SK-N-SH (cell line): ENCODE measurements around the gene TAS1R3. TPM values are rescaled to one million over a fixed set of nuclear protein-coding genes. Genes with fewer than 3 reads are reported as not detected.

Experiments used
- CTCF ChIA-PET: fragments of 300-600, 350-600 bp; formaldehyde crosslinking; extraction: SDS; loops from one replicate; lab custom pipeline; 2021; lab: Yijun Ruan, JAX
- POLR2A ChIA-PET: fragments of 350-600 bp; sonication (Branson Sonifier 250); formaldehyde crosslinking; extraction: SDS; loops from one replicate; lab custom pipeline; 2020; ENCODE audit warnings: antibody characterized with exemption, inconsistent platforms; lab: Yijun Ruan, JAX
- DNase-seq: peaks from one replicate; pipeline ENCODE4 v3.0.0; 2012
- H2AFZ ChIP-seq: fragments of 200-600 bp; sonication (generic); 2 replicates; pipeline ENCODE4 v1.8.1; 2016; ENCODE audit warnings: antibody characterized with exemption, mild to moderate bottlenecking, low read depth
- H3F3A ChIP-seq: fragments of 200-600 bp; sonication (generic); replicated peaks from 2 replicates; pipeline ENCODE3; 2016; ENCODE audit warnings: antibody characterized with exemption, mild to moderate bottlenecking; ENCODE audit not compliant: insufficient read depth
- H3K27ac ChIP-seq, 2 experiments: fragments of 200-500 bp in 1 of 2; fragments of 200-600 bp in 1 of 2; sonication (Bioruptor generic) in 1 of 2; sonication (generic), shearing (Covaris generic) in 1 of 2; 2 replicates each; pipeline versions ENCODE4 v1.5.1 to v1.6.1; 2014 to 2016; ENCODE audit warnings: low read depth in 2 of 2, inconsistent platforms in 1 of 2, low read length in 1 of 2, mild to moderate bottlenecking in 1 of 2, mixed read lengths in 1 of 2
- H3K27me3 ChIP-seq: fragments of 200-600 bp; sonication (generic), shearing (Covaris generic); 2 replicates; pipeline ENCODE4 v1.6.1; 2016; ENCODE audit warnings: mixed run types; ENCODE audit not compliant: insufficient read depth
- H3K36me3 ChIP-seq, 2 experiments: fragments of 200-500 bp in 1 of 2; fragments of 200-600 bp in 1 of 2; sonication (Bioruptor generic) in 1 of 2; sonication (generic) in 1 of 2; replicated peaks in 1 of 2; 2 replicates each; pipeline versions ENCODE3 to v1.5.1; 2014 to 2016; ENCODE audit warnings: low read length in 1 of 2, mild to moderate bottlenecking in 1 of 2; ENCODE audit not compliant: insufficient read depth in 2 of 2, control insufficient read depth in 1 of 2
- H3K4me1 ChIP-seq, 2 experiments: fragments of 200-500 bp in 1 of 2; fragments of 200-600 bp in 1 of 2; sonication (Bioruptor generic) in 1 of 2; sonication (generic), shearing (Covaris generic) in 1 of 2; 2 replicates each; pipeline versions ENCODE4 v1.5.1 to v1.6.1; 2014 to 2016; ENCODE audit warnings: low read depth in 1 of 2, low read length in 1 of 2, mixed run types in 1 of 2; ENCODE audit not compliant: insufficient read depth in 2 of 2, control insufficient read depth in 1 of 2
- H3K4me2 ChIP-seq: fragments of 200-600 bp; sonication (generic), shearing (Covaris generic); 2 replicates; pipeline ENCODE4 v1.6.1; 2017; ENCODE audit warnings: mixed run types
- H3K4me3 ChIP-seq, 2 experiments: fragments of 200-500 bp in 1 of 2; fragments of 200-600 bp in 1 of 2; sonication (Bioruptor generic) in 1 of 2; sonication (generic), shearing (Covaris generic) in 1 of 2; 2 replicates each; pipeline versions ENCODE4 v1.5.1 to v1.8.1; 2014 to 2016; ENCODE audit warnings: low read depth in 2 of 2, inconsistent platforms in 1 of 2, low read length in 1 of 2, mild to moderate bottlenecking in 1 of 2, mixed read lengths in 1 of 2, moderate library complexity in 1 of 2
- H3K79me2 ChIP-seq: fragments of 200-600 bp; sonication (generic); 2 replicates; pipeline ENCODE4 v1.8.1; 2017; ENCODE audit warnings: mild to moderate bottlenecking; ENCODE audit not compliant: insufficient read depth
- H3K9ac ChIP-seq: fragments of 200-600 bp; sonication (generic); 2 replicates; pipeline ENCODE4 v1.6.1; 2017; ENCODE audit warnings: mixed run types
- H3K9me2 ChIP-seq: fragments of 200-600 bp; sonication (generic); 2 replicates; pipeline ENCODE4 v1.6.1; 2017; ENCODE audit warnings: mixed run types
- H3K9me3 ChIP-seq: fragments of 200-600 bp; sonication (generic); 2 replicates; pipeline ENCODE4 v1.6.1; 2017; ENCODE audit warnings: mixed run types, mild to moderate bottlenecking, moderate library complexity
- H4K20me1 ChIP-seq: fragments of 200-600 bp; sonication (generic); 2 replicates; pipeline ENCODE4 v1.6.1; 2017; ENCODE audit warnings: mild to moderate bottlenecking, mixed run types; ENCODE audit not compliant: insufficient read depth
- ELF1 ChIP-seq: IDR thresholded peaks from 2 replicates; pipeline ENCODE4 v1.4.0; 2012
- EP300 ChIP-seq, 2 experiments: IDR thresholded peaks; 2 replicates each; pipeline versions ENCODE4 v1.4.0 to v1.6.1; 2012; ENCODE audit warnings: borderline replicate concordance in 1 of 2, low read depth in 1 of 2, low read length in 1 of 2
- FOXM1 ChIP-seq: IDR thresholded peaks from 2 replicates; pipeline ENCODE4 v1.4.0; 2012; ENCODE audit warnings: low read depth, mild to moderate bottlenecking
- MAX ChIP-seq: IDR thresholded peaks from 2 replicates; pipeline ENCODE4 v1.4.0; 2012; ENCODE audit warnings: low read depth
- NRF1 ChIP-seq: IDR thresholded peaks from 2 replicates; pipeline ENCODE4 v1.6.1; 2012; ENCODE audit warnings: low read depth, mild to moderate bottlenecking, low read length
- PBX3 ChIP-seq: IDR thresholded peaks from 2 replicates; pipeline ENCODE4; 2012
- TAF1 ChIP-seq: IDR thresholded peaks from 2 replicates; pipeline ENCODE4 v1.6.1; 2012; ENCODE audit warnings: low read depth, mild to moderate bottlenecking, low read length, moderate library complexity, borderline replicate concordance
- TEAD4 ChIP-seq: IDR thresholded peaks from 2 replicates; pipeline ENCODE4 v1.4.0; 2012; ENCODE audit warnings: mild to moderate bottlenecking, borderline replicate concordance; ENCODE audit not compliant: insufficient read depth
- WGBS: methylation state at CpG from one replicate; pipeline ENCODE4 v1.1.6; 2017; ENCODE audit warnings: low lambda C conversion rate; 5-methylcytosine and 5-hydroxymethylcytosine counted together
- polyA plus RNA-seq, 3 experiments: library from polyadenylated mRNA; depleted of rRNA; stranded (reverse); fragments of >200 nt; gene quantifications; 2 replicates each; pipeline ENCODE4 v1.2.3, GENCODE V29; 2012

Gene TAS1R3
- polyA plus RNA-seq, 1 of the 3 experiments (the other 2 are of a cell fraction): 0.08 TPM

- H4K20me1 ChIP-seq: no peaks in the 10 kb centered on the region
- DNase-seq: no peak
- H3K9ac ChIP-seq: no peak overlapping the region
- no peaks in the 10 kb centered on the region for H3K79me2 ChIP-seq
- 42% methylated on average over 8 of the region's 8 CpGs for WGBS
- H3K36me3 ChIP-seq: no peaks in the 10 kb centered on the region
- H3K4me2 ChIP-seq: no peak overlapping the region
- ChIA-PET CTCF (interaction anchor here (5.1 kb wide), 1 partner anchor 16 kb away, joined by 48 read pairs; no protein-coding TSS in a partner anchor), POLR2A (interaction anchor here (1.3 kb wide), 1 partner anchor 15 kb away, joined by 4 read pairs; no protein-coding TSS in a partner anchor)
- peaks cover 20 to 68% of the 10 kb centered on the region in 2 experiments; a peak in 3 of 4 replicates for H3K4me1 ChIP-seq
- no peaks in the 10 kb centered on the region for H3K27me3 ChIP-seq
- H3F3A ChIP-seq: peaks cover 9% of the 10 kb centered on the region
- no peak for TF ChIP-seq EP300 (IDR thresholded peaks at IDR 0.05; ENCODE audit: borderline replicate concordance in 1 of 2, low read depth in 1 of 2, low read length in 1 of 2)
- no peak overlapping the region; a peak in 1 of 4 replicates for H3K27ac ChIP-seq
- no peaks in the 10 kb centered on the region for H3K9me2 ChIP-seq
- H3K4me3 ChIP-seq: no peak overlapping the region
- H2AFZ ChIP-seq: no peak overlapping the region
- no peaks in the 10 kb centered on the region for H3K9me3 ChIP-seq
Observed at GRCh38 chr1:1356166-1356795, 25.2 kb downstream of the TAS1R3 start.

- ChIA-PET POLR2A (no interaction called here), CTCF (interaction anchor here (3.6 kb wide), 1 partner anchor 14 kb away, joined by 37 read pairs; no protein-coding TSS in a partner anchor)
- no CpG with 5 or more reads among the region's 26 CpGs for WGBS
- H3K9ac ChIP-seq: no peak overlapping the region
- H3K4me1 ChIP-seq: peaks cover 20 to 63% of the 10 kb centered on the region in 2 experiments; a peak in 3 of 4 replicates
- no peaks in the 10 kb centered on the region for H3K79me2 ChIP-seq
- H3K4me2 ChIP-seq: no peak overlapping the region
- H3K9me2 ChIP-seq: no peaks in the 10 kb centered on the region
- TF ChIP-seq NRF1 (no peak), PBX3 (0 out of 2 replicates have a peak, but pooled peaks have one; percentile 3), TAF1 (no peak), ELF1 (no peak), TEAD4 (no peak), FOXM1 (no peak), MAX (no peak)
- peak overlapping the region in 1 of 2 experiments; percentile 11; a peak in 1 of 4 replicates for H3K27ac ChIP-seq
- H3F3A ChIP-seq: peaks cover 9% of the 10 kb centered on the region
- H3K4me3 ChIP-seq: no peak overlapping the region
- H4K20me1 ChIP-seq: no peaks in the 10 kb centered on the region
- H3K27me3 ChIP-seq: no peaks in the 10 kb centered on the region
- DNase-seq: no peak
- no peaks in the 10 kb centered on the region for H3K9me3 ChIP-seq
- no peaks in the 10 kb centered on the region for H3K36me3 ChIP-seq
- no peak overlapping the region for H2AFZ ChIP-seq
Observed at GRCh38 chr1:1356796-1357401, 25.8 kb downstream of the TAS1R3 start.
